GM12878 (cell line): ENCODE measurements around the gene NAA30.

Experiments used
- CEBPB ChIP-seq, 2 experiments: fragments of 150-350 bp in 1 of 2; IDR thresholded peaks; 2 replicates each; pipeline ENCODE4 v1.6.1; 2012 to 2014; ENCODE audit warnings: low read depth in 2 of 2, low read length in 2 of 2, borderline replicate concordance in 1 of 2, inconsistent platforms in 1 of 2
- CREM ChIP-seq: IDR thresholded peaks from 2 replicates; pipeline ENCODE4 v1.6.1; 2014; ENCODE audit warnings: antibody characterized with exemption, low read depth
- GATAD2B ChIP-seq: fragments of 450-650 bp; conservative IDR thresholded peaks from 2 replicates; pipeline ENCODE4 v1.6.1; 2017; ENCODE audit warnings: low read depth, mild to moderate bottlenecking, moderate library complexity
- HDGF ChIP-seq: fragments of 450-650 bp; IDR thresholded peaks from 2 replicates; pipeline ENCODE4 v1.6.1; 2016; ENCODE audit warnings: antibody characterized with exemption
- JUNB ChIP-seq: IDR thresholded peaks from 2 replicates; pipeline ENCODE4 v1.6.1; 2016; ENCODE audit warnings: antibody characterized with exemption, mild to moderate bottlenecking
- JUND ChIP-seq: IDR thresholded peaks from 2 replicates; pipeline ENCODE4 v1.6.1; 2012; ENCODE audit warnings: low read depth, mild to moderate bottlenecking, low read length, improper control_type of control experiment, moderate library complexity
- MXI1 ChIP-seq: fragments of 150-350 bp; IDR thresholded peaks from 2 replicates; pipeline ENCODE4 v1.6.1; 2011; ENCODE audit warnings: low read depth, mild to moderate bottlenecking, inconsistent platforms, low read length, improper control_type of control experiment
- MYC ChIP-seq: IDR thresholded peaks from 2 replicates; pipeline ENCODE4 v1.6.1; 2011; ENCODE audit warnings: mild to moderate bottlenecking, low read length, moderate library complexity, inconsistent platforms; ENCODE audit not compliant: insufficient read depth, insufficient replicate concordance, insufficient read length, severe bottlenecking
- NBN ChIP-seq: fragments of 450-650 bp; IDR thresholded peaks from 2 replicates; pipeline ENCODE4 v1.6.1; 2016
- ZNF207 ChIP-seq: fragments of 450-650 bp; IDR thresholded peaks from 2 replicates; pipeline ENCODE4 v1.6.1; 2014; ENCODE audit warnings: antibody characterized with exemption, mild to moderate bottlenecking, borderline replicate concordance
- TF ChIP-seq, protein P1 (sequence below): IDR thresholded peaks from 2 replicates; pipeline ENCODE4 v1.6.1; 2011; ENCODE audit warnings: low read depth, low read length, improper control_type of control experiment, borderline replicate concordance
- TF ChIP-seq, protein P2 (sequence below), 3 experiments: IDR thresholded peaks in 2 of 3; conservative IDR thresholded peaks in 1 of 3; 2 replicates each; pipeline ENCODE4 v1.5.1; 2011; ENCODE audit warnings: low read depth in 3 of 3, low read length in 3 of 3, mild to moderate bottlenecking in 3 of 3, control low read depth in 2 of 3, moderate library complexity in 2 of 3, inconsistent platforms in 1 of 3, mixed read lengths in 1 of 3; ENCODE audit not compliant: control insufficient read depth in 2 of 3, insufficient read depth in 1 of 3; ENCODE audit errors: extremely low read depth in 1 of 3

GRCh38 chr14:57417228-57417627 lies 26.8 kb downstream of the NAA30 start:
- TF ChIP-seq, protein P1, sequence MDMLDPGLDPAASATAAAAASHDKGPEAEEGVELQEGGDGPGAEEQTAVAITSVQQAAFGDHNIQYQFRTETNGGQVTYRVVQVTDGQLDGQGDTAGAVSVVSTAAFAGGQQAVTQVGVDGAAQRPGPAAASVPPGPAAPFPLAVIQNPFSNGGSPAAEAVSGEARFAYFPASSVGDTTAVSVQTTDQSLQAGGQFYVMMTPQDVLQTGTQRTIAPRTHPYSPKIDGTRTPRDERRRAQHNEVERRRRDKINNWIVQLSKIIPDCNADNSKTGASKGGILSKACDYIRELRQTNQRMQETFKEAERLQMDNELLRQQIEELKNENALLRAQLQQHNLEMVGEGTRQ = no peak
- no peak for TF ChIP-seq MYC
- TF ChIP-seq, protein P2, sequence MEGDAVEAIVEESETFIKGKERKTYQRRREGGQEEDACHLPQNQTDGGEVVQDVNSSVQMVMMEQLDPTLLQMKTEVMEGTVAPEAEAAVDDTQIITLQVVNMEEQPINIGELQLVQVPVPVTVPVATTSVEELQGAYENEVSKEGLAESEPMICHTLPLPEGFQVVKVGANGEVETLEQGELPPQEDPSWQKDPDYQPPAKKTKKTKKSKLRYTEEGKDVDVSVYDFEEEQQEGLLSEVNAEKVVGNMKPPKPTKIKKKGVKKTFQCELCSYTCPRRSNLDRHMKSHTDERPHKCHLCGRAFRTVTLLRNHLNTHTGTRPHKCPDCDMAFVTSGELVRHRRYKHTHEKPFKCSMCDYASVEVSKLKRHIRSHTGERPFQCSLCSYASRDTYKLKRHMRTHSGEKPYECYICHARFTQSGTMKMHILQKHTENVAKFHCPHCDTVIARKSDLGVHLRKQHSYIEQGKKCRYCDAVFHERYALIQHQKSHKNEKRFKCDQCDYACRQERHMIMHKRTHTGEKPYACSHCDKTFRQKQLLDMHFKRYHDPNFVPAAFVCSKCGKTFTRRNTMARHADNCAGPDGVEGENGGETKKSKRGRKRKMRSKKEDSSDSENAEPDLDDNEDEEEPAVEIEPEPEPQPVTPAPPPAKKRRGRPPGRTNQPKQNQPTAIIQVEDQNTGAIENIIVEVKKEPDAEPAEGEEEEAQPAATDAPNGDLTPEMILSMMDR (IDR thresholded peaks at IDR 0.05 in 2 of 3, conservative IDR thresholded peaks at IDR 0.05 in 1 of 3; ENCODE audit: control insufficient read depth in 2 of 3, extremely low read depth in 1 of 3, insufficient read depth in 1 of 3, low read depth in 3 of 3, low read length in 3 of 3) = no peak
- no peak for TF ChIP-seq ZNF207
- TF ChIP-seq NBN = no peak
- TF ChIP-seq CEBPB (IDR thresholded peaks at IDR 0.05; ENCODE audit: borderline replicate concordance in 1 of 2, low read depth in 2 of 2, low read length in 2 of 2) = no peak
- no peak for TF ChIP-seq MXI1
- no peak for TF ChIP-seq HDGF
- no peak for TF ChIP-seq CREM
- TF ChIP-seq GATAD2B = no peak
- TF ChIP-seq JUNB = no peak
- TF ChIP-seq JUND = no peak
